Sigmoid colon (tissue), 4 donors: ENCODE data around the gene RALY.
"Not testable (repeated sequence)": the region's sequence is repeated elsewhere in the genome, so short reads cannot be mapped to it uniquely, and the experiment has no call there.

Experiments
- EP300 ChIP-seq, 4 donors: sonication (generic); formaldehyde crosslinking; IDR thresholded peaks; one replicate each; pipeline ENCODE4 v1.6.1; 2017; ENCODE audit warnings: antibody characterized with exemption in 4 of 4
- POLR2A ChIP-seq, 2 donors: fragments of 450-650 bp; IDR thresholded peaks; one replicate each; pipeline ENCODE4 v1.6.1; 2016; ENCODE audit warnings: antibody characterized with exemption in 2 of 2, mild to moderate bottlenecking in 2 of 2, moderate library complexity in 2 of 2
- POLR2AphosphoS5 ChIP-seq, 4 donors: sonication (generic); formaldehyde crosslinking; IDR thresholded peaks; one replicate each; pipeline ENCODE4 v1.6.1; 2017; ENCODE audit warnings: antibody characterized with exemption in 4 of 4
- TF ChIP-seq, protein P1 (sequence below), 4 experiments: fragments of 450-650 bp in 3 of 4; fragments of 200-600 bp in 1 of 4; IDR thresholded peaks; one replicate each; pipeline ENCODE4 v1.5.1; 2016 to 2019; ENCODE audit warnings: antibody characterized with exemption in 4 of 4, mild to moderate bottlenecking in 3 of 4, moderate library complexity in 2 of 4

DNA sequence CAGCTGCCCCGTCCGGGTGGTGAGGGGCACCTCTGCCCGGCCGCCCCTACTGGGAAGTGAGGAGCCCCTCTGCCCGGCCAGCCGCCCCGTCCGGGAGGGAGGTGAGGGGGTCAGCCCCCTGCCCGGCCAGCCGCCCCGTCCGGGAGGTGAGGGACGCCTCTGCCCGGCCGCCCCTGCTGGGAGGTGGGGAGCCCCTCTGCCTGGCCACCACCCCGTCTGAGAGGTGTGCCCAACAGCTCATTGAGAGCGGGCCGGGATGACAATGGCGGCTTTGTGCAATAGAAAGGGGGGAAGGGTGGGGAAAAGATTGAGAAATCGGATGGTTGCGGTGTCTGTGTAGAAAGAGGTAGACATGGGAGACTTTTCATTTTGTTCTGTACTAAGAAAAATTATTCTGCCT lies 139.2 kb downstream of the RALY start:
- TF ChIP-seq, protein P1, sequence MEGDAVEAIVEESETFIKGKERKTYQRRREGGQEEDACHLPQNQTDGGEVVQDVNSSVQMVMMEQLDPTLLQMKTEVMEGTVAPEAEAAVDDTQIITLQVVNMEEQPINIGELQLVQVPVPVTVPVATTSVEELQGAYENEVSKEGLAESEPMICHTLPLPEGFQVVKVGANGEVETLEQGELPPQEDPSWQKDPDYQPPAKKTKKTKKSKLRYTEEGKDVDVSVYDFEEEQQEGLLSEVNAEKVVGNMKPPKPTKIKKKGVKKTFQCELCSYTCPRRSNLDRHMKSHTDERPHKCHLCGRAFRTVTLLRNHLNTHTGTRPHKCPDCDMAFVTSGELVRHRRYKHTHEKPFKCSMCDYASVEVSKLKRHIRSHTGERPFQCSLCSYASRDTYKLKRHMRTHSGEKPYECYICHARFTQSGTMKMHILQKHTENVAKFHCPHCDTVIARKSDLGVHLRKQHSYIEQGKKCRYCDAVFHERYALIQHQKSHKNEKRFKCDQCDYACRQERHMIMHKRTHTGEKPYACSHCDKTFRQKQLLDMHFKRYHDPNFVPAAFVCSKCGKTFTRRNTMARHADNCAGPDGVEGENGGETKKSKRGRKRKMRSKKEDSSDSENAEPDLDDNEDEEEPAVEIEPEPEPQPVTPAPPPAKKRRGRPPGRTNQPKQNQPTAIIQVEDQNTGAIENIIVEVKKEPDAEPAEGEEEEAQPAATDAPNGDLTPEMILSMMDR (IDR thresholded peaks at IDR 0.05), result not testable (repeated sequence)
- not testable (repeated sequence) for TF ChIP-seq POLR2A, POLR2AphosphoS5, EP300 (IDR thresholded peaks at IDR 0.05)
